EH (cell line): ENCODE results near the gene USP17L24.
"Not testable (repeated sequence)": the region's sequence is repeated elsewhere in the genome, so short reads cannot be mapped to it uniquely, and the experiment has no call there.

ENCODE experiments used
- DNase-seq: peaks from one replicate; pipeline ENCODE4 v3.0.0-alpha.2; 2015; ENCODE audit warnings: low read depth

USP17L24 gene, protein sequence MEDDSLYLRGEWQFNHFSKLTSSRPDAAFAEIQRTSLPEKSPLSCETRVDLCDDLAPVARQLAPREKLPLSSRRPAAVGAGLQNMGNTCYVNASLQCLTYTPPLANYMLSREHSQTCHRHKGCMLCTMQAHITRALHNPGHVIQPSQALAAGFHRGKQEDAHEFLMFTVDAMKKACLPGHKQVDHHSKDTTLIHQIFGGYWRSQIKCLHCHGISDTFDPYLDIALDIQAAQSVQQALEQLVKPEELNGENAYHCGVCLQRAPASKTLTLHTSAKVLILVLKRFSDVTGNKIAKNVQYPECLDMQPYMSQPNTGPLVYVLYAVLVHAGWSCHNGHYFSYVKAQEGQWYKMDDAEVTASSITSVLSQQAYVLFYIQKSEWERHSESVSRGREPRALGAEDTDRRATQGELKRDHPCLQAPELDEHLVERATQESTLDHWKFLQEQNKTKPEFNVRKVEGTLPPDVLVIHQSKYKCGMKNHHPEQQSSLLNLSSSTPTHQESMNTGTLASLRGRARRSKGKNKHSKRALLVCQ

DNA sequence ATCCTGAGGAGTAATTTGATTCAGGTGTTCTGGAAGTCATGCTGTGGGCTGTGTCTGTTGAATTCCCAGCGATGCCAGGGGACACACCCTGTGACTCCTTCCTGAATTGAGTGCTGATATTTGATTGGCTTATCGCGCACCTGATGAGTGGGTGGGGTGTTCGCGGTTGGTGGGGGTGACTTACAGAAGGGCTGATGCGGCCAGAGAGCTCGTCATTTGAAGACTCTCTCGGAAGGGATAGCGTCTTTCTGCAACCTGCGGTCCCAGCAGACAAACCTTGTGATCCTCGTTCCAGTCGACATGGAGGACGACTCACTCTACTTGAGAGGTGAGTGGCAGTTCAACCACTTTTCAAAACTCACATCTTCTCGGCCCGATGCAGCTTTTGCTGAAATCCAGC, at the start of gene USP17L24:
Gene USP17L24 (plus strand): TSS at position 301 of the 400 bp plus-strand sequence. CDS start 0 bp downstream, at position 301.
- not testable (repeated sequence) for DNase-seq

DNA sequence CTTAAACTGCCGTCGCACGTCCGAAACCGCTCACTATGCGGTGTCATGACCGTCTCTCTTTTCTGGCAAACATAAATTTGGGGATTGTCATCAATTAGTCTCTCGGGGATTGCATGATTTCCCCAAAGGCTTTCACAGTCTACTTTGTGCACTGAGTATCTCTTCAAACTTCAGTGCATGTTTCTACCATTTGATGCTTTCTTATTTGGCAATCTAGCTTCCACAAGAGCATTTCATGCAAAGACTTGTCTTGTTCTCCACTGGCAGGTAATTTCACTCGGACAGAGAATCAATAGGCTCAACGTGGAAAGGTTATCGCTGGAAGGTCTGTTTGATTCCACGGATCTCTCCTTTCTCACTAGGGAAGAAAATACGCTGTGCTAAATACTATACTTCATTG, 774 bp upstream of the USP17L24 start:
- DNase-seq, result not testable (repeated sequence)

DNA sequence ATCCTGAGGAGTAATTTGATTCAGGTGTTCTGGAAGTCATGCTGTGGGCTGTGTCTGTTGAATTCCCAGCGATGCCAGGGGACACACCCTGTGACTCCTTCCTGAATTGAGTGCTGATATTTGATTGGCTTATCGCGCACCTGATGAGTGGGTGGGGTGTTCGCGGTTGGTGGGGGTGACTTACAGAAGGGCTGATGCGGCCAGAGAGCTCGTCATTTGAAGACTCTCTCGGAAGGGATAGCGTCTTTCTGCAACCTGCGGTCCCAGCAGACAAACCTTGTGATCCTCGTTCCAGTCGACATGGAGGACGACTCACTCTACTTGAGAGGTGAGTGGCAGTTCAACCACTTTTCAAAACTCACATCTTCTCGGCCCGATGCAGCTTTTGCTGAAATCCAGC, 4.6 kb downstream of the USP17L24 start, which contains the start of gene USP17L25:
Gene USP17L25 (plus strand): TSS at position 301 of the 400 bp plus-strand sequence. CDS start 0 bp downstream, at position 301.
- DNase-seq, result not testable (repeated sequence)

DNA sequence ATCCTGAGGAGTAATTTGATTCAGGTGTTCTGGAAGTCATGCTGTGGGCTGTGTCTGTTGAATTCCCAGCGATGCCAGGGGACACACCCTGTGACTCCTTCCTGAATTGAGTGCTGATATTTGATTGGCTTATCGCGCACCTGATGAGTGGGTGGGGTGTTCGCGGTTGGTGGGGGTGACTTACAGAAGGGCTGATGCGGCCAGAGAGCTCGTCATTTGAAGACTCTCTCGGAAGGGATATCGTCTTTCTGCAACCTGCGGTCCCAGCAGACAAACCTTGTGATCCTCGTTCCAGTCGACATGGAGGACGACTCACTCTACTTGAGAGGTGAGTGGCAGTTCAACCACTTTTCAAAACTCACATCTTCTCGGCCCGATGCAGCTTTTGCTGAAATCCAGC, 9.4 kb downstream of the USP17L24 start, which contains the start of gene USP17L26:
Gene USP17L26 (plus strand): TSS at position 301 of the 400 bp plus-strand sequence. CDS start 0 bp downstream, at position 301.
- DNase-seq, result not testable (repeated sequence)

DNA sequence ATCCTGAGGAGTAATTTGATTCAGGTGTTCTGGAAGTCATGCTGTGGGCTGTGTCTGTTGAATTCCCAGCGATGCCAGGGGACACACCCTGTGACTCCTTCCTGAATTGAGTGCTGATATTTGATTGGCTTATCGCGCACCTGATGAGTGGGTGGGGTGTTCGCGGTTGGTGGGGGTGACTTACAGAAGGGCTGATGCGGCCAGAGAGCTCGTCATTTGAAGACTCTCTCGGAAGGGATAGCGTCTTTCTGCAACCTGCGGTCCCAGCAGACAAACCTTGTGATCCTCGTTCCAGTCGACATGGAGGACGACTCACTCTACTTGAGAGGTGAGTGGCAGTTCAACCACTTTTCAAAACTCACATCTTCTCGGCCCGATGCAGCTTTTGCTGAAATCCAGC, 14.1 kb downstream of the USP17L24 start, which contains the start of gene USP17L5:
Gene USP17L5 (plus strand): TSS at position 301 of the 400 bp plus-strand sequence. CDS start 0 bp downstream, at position 301.
- not testable (repeated sequence) for DNase-seq

DNA sequence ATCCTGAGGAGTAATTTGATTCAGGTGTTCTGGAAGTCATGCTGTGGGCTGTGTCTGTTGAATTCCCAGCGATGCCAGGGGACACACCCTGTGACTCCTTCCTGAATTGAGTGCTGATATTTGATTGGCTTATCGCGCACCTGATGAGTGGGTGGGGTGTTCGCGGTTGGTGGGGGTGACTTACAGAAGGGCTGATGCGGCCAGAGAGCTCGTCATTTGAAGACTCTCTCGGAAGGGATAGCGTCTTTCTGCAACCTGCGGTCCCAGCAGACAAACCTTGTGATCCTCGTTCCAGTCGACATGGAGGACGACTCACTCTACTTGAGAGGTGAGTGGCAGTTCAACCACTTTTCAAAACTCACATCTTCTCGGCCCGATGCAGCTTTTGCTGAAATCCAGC, 18.9 kb downstream of the USP17L24 start, which contains the start of gene USP17L27:
Gene USP17L27 (plus strand): TSS at position 301 of the 400 bp plus-strand sequence. CDS start 0 bp downstream, at position 301.
- not testable (repeated sequence) for DNase-seq

DNA sequence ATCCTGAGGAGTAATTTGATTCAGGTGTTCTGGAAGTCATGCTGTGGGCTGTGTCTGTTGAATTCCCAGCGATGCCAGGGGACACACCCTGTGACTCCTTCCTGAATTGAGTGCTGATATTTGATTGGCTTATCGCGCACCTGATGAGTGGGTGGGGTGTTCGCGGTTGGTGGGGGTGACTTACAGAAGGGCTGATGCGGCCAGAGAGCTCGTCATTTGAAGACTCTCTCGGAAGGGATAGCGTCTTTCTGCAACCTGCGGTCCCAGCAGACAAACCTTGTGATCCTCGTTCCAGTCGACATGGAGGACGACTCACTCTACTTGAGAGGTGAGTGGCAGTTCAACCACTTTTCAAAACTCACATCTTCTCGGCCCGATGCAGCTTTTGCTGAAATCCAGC, 23.6 kb downstream of the USP17L24 start, which contains the start of gene USP17L28:
Gene USP17L28 (plus strand): TSS at position 301 of the 400 bp plus-strand sequence. CDS start 0 bp downstream, at position 301.
- not testable (repeated sequence) for DNase-seq

DNA sequence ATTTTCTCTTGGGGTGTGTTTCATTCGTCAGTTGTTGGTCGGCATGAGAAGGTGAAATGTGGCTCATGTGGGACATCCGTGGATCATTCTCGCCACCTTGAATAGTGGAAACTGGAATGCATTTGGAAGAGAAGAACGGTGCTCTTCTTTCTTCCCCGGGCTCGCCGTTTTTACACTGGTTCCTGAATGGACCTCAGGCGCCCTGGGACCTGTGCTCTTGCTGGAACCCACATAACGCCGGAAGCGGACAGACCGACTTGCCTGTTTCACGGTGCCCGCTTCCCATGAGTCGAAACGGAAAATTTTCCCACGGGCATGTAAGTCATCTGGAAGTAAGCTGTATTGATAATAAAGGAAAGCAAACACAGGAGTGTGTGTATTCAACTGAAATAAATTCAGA, 25.9 kb downstream of the USP17L24 start:
- not testable (repeated sequence) for DNase-seq

DNA sequence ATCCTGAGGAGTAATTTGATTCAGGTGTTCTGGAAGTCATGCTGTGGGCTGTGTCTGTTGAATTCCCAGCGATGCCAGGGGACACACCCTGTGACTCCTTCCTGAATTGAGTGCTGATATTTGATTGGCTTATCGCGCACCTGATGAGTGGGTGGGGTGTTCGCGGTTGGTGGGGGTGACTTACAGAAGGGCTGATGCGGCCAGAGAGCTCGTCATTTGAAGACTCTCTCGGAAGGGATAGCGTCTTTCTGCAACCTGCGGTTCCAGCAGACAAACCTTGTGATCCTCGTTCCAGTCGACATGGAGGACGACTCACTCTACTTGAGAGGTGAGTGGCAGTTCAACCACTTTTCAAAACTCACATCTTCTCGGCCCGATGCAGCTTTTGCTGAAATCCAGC, 28.4 kb downstream of the USP17L24 start, which contains the start of gene USP17L29:
Gene USP17L29 (plus strand): TSS at position 301 of the 400 bp plus-strand sequence. CDS start 0 bp downstream, at position 301.
- DNase-seq, result not testable (repeated sequence)

DNA sequence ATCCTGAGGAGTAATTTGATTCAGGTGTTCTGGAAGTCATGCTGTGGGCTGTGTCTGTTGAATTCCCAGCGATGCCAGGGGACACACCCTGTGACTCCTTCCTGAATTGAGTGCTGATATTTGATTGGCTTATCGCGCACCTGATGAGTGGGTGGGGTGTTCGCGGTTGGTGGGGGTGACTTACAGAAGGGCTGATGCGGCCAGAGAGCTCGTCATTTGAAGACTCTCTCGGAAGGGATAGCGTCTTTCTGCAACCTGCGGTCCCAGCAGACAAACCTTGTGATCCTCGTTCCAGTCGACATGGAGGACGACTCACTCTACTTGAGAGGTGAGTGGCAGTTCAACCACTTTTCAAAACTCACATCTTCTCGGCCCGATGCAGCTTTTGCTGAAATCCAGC, 37.9 kb downstream of the USP17L24 start, which contains the start of gene USP17L30:
Gene USP17L30 (plus strand): TSS at position 301 of the 400 bp plus-strand sequence. CDS start 0 bp downstream, at position 301.
- DNase-seq, result not testable (repeated sequence)
